ENCODE measurements around the gene PDCD2L. TPM values are rescaled to one million over a fixed set of nuclear protein-coding genes. Genes with fewer than 3 reads are reported as not detected.

PDCD2L gene
- total RNA-seq, 1 donor from 2014 or later = 10.8 TPM

DNA sequence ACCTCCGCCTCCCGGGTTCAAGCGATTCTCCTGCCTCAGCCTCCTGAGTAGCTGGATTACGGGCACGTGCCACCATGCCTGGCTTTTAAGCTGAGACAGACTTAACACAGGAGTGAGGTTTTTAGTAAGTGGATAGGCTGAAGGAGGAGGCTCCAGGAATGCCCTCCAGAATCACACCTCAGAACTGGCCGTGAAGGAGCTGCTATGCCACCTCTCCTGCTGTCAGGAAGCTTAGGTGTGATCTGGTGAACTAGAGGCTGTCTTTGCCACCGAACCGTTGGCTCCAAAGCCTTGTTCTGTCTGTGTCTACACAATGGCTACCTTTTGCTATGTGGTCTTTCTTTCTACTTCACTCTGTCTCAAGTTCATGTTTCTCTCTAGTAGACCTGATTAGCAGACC is 4.2 kb downstream of the PDCD2L start:
- TF ChIP-seq, protein P1, sequence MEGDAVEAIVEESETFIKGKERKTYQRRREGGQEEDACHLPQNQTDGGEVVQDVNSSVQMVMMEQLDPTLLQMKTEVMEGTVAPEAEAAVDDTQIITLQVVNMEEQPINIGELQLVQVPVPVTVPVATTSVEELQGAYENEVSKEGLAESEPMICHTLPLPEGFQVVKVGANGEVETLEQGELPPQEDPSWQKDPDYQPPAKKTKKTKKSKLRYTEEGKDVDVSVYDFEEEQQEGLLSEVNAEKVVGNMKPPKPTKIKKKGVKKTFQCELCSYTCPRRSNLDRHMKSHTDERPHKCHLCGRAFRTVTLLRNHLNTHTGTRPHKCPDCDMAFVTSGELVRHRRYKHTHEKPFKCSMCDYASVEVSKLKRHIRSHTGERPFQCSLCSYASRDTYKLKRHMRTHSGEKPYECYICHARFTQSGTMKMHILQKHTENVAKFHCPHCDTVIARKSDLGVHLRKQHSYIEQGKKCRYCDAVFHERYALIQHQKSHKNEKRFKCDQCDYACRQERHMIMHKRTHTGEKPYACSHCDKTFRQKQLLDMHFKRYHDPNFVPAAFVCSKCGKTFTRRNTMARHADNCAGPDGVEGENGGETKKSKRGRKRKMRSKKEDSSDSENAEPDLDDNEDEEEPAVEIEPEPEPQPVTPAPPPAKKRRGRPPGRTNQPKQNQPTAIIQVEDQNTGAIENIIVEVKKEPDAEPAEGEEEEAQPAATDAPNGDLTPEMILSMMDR (IDR thresholded peaks at IDR 0.05) = no peak
- TF ChIP-seq POLR2AphosphoS5 (IDR thresholded peaks at IDR 0.05; ENCODE audit: insufficient read depth in 1 of 2, low read depth in 1 of 2) (no peak), POLR2A (IDR thresholded peaks at IDR 0.05) (no peak)
- Histone ChIP-seq H3K27ac (no peak overlapping the region), H3K36me3 (no peaks in the 10 kb centered on the region), H3K4me3 (no peak overlapping the region), H3K4me1 (peaks cover 9% of the 10 kb centered on the region), H3K9me3 (no peaks in the 10 kb centered on the region), H3K27me3 (no peaks in the 10 kb centered on the region)
- intact Hi-C loops (cut with DNase I) = no loop called here
- no peak for DNase-seq (ENCODE audit: extremely low spot score in 2 of 2)

DNA sequence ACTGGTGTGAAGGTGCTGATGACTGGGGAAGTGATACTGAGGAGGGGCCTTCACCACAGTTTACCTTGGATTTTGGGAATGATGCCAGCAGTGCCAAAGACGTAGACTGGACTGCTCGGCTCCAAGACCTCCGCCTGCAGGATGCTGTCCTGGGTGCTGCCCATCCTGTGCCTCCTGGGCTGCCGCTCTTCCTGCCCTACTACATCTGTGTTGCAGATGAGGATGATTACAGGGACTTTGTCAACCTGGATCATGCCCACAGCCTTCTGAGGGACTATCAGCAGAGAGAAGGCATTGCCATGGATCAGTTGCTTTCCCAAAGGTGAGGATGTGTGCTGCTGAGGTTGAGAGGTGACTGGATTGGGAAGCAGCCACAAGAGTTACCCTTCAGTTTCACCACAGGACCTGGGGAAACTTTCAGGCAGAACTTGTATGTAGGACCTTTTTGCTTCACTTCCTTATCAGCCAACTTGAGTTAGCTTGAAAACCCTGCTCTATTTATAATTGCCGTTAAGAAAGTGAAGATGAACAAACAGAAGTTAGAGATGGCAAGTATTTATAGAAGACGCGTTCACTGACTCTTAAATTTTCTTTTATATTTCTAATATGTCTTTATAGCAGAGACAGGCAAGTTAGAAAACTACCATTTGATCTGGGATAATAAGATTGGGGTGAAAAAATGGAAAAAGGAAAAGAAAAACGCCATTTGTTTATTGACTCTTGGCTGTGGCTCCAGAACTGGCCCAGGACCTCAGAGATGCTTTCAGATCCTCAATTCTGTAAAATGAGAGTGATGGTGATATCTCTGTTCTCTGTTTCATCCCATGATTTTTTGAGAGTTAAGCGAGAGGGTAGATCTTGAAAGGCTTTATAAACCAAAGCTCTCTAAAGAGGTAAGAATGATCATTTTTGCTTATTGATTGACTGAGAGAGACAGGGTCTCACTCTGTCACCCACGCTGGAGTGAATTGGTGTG is 5.3 kb downstream of the PDCD2L start:
- Histone ChIP-seq H3K36me3 (no peaks in the 10 kb centered on the region), H3K4me1 (peaks cover 9% of the 10 kb centered on the region), H3K27me3 (no peaks in the 10 kb centered on the region), H3K4me3 (no peak overlapping the region), H3K27ac (no peak overlapping the region), H3K9me3 (no peaks in the 10 kb centered on the region)
- no peak for DNase-seq (ENCODE audit: extremely low spot score in 2 of 2)
- TF ChIP-seq POLR2A (IDR thresholded peaks at IDR 0.05) = no peak
- TF ChIP-seq, protein P1 (IDR thresholded peaks at IDR 0.05) = no peak
- TF ChIP-seq POLR2AphosphoS5 (IDR thresholded peaks at IDR 0.05; ENCODE audit: insufficient read depth in 1 of 2, low read depth in 1 of 2) = no peak
- intact Hi-C loops (cut with DNase I) = no loop called here

DNA sequence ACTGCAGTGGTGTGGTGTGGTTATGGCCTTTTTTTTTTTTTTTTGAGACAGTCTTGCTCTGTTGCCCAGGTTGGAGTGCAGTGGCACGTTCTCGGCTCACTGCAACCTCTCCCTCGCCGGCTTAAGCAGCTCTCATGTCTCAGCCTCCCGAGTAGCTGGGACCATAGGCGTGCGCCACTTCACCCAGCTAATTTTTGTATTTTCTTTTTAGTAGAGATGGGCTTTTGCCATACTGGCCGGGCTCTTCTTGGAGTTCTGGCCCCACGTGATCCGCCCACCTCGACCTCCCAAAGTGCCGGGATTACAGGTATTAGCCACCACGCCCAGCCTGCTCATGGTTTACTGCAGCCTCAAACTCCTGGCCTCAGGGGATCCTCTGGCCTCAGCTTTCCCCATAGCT is 7.0 kb downstream of the PDCD2L start:
- intact Hi-C loops (cut with DNase I) = no loop called here
- peaks cover 0 to 5% of the 10 kb centered on the region in 2 donors for H3K36me3 ChIP-seq
- H3K4me3 ChIP-seq = no peak overlapping the region
- H3K9me3 ChIP-seq = no peaks in the 10 kb centered on the region
- no peak overlapping the region for H3K27ac ChIP-seq
- no peaks in the 10 kb centered on the region for H3K4me1 ChIP-seq
- no peak for TF ChIP-seq POLR2AphosphoS5 (IDR thresholded peaks at IDR 0.05; ENCODE audit: insufficient read depth in 1 of 2, low read depth in 1 of 2)
- TF ChIP-seq, protein P1 (IDR thresholded peaks at IDR 0.05) = no peak
- no peak for TF ChIP-seq POLR2A (IDR thresholded peaks at IDR 0.05)
- DNase-seq (ENCODE audit: extremely low spot score in 2 of 2) = no peak
- no peaks in the 10 kb centered on the region for H3K27me3 ChIP-seq

DNA sequence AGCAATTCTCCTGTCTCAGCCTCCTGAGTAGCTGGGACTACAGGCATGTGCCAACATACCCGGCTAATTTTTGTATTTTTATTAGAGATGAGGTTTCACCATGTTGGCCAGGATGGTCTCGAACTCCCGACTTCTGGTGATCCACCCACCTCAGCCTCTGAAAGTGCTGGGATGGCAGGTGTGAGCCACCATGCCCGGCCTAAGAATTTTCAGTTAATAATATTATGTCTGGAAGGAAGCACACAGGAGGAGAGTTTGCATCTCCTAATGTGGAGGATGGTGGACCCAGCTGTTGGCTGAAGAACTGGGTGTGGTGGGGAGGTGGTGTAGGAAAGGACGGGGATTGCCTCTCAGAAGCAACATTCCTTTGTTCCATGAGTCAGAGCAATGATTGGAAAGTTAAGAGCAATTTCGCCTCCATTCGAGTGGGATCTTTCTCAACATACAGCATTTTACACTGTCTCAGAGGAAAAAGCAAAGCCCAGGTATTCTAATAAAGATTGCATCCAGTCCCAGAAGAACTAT is 11.9 kb downstream of the PDCD2L start:
- DNase-seq (ENCODE audit: extremely low spot score in 2 of 2) = no peak
- Histone ChIP-seq H3K9me3 (no peaks in the 10 kb centered on the region), H3K27me3 (no peaks in the 10 kb centered on the region), H3K36me3 (peaks cover 0 to 5% of the 10 kb centered on the region in 2 donors), H3K4me1 (no peaks in the 10 kb centered on the region), H3K4me3 (no peak overlapping the region), H3K27ac (no peak overlapping the region)
- intact Hi-C loops (cut with DNase I) = no loop called here
- TF ChIP-seq POLR2A (IDR thresholded peaks at IDR 0.05) (no peak), POLR2AphosphoS5 (IDR thresholded peaks at IDR 0.05; ENCODE audit: insufficient read depth in 1 of 2, low read depth in 1 of 2) (no peak)
- TF ChIP-seq, protein P1 (IDR thresholded peaks at IDR 0.05) = no peak

DNA sequence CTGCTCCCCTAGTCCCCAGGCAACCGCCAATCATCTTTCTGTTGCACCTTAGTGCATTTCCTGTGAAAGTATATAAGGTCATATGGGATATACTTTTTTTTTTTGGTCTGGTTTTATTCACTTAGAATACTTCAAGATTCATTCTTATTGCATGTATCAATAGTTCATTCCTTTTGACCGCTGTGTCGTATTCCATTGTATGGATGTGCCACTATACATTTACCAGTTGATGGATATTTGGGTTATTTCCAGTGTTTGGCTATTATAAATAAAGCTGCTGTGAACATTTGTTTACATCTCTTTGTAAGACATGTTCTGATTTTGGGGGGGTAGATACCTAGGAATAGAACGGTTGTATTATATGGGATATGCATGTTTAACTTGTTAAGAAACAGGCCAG is 14.1 kb downstream of the PDCD2L start:
- no peak for TF ChIP-seq POLR2AphosphoS5 (IDR thresholded peaks at IDR 0.05; ENCODE audit: insufficient read depth in 1 of 2, low read depth in 1 of 2)
- TF ChIP-seq POLR2A (IDR thresholded peaks at IDR 0.05) = no peak
- TF ChIP-seq, protein P1 (IDR thresholded peaks at IDR 0.05) = no peak
- intact Hi-C loops (cut with DNase I) = no loop called here
- Histone ChIP-seq H3K9me3 (no peaks in the 10 kb centered on the region), H3K4me1 (no peaks in the 10 kb centered on the region), H3K27me3 (no peaks in the 10 kb centered on the region), H3K36me3 (peaks cover 0 to 14% of the 10 kb centered on the region in 2 donors), H3K27ac (no peak overlapping the region), H3K4me3 (no peak overlapping the region)
- no peak for DNase-seq (ENCODE audit: extremely low spot score in 2 of 2)

All from vagina (tissue), 2 donors.